Loucy (cell line): ENCODE results near the gene SMIM35.

Experiments used
- H2AFZ ChIP-seq: fragments of 200-600 bp; sonication (generic); 2 replicates; pipeline ENCODE4 v1.6.0; 2016; ENCODE audit warnings: antibody characterized with exemption, mild to moderate bottlenecking, low read length, moderate library complexity
- H3F3A ChIP-seq: fragments of 200-600 bp; 2 replicates; pipeline ENCODE4 v1.6.0; 2016; ENCODE audit warnings: antibody characterized with exemption, low read depth, mild to moderate bottlenecking
- H3K27me3 ChIP-seq: fragments of 200-600 bp; sonication (generic); 2 replicates; pipeline ENCODE4 v1.6.1; 2014; ENCODE audit warnings: low read length, mild to moderate bottlenecking; ENCODE audit not compliant: insufficient read depth, poor library complexity, severe bottlenecking
- H3K36me3 ChIP-seq: fragments of 200-600 bp; sonication (generic); 2 replicates; pipeline ENCODE4 v1.6.1; 2016; ENCODE audit warnings: low read length; ENCODE audit not compliant: insufficient read depth
- H3K4me1 ChIP-seq: fragments of 200-600 bp; sonication (generic); 2 replicates; pipeline ENCODE4 v1.5.1; 2014; ENCODE audit warnings: low read length, mild to moderate bottlenecking; ENCODE audit not compliant: insufficient read depth, poor library complexity, severe bottlenecking
- H3K4me2 ChIP-seq: fragments of 200-600 bp; sonication (generic); 2 replicates; pipeline ENCODE4 v1.6.0; 2014; ENCODE audit warnings: antibody characterized with exemption, low read length, low read depth, mild to moderate bottlenecking; ENCODE audit not compliant: poor library complexity, severe bottlenecking
- H3K4me3 ChIP-seq: fragments of 200-600 bp; sonication (generic); 2 replicates; pipeline ENCODE4 v1.5.1; 2014; ENCODE audit warnings: low read length, mild to moderate bottlenecking, mixed read lengths; ENCODE audit not compliant: poor library complexity, severe bottlenecking
- H3K79me2 ChIP-seq: fragments of 200-600 bp; sonication (generic); 2 replicates; pipeline ENCODE4 v1.6.1; 2014; ENCODE audit warnings: low read length; ENCODE audit not compliant: insufficient read depth
- H3K9ac ChIP-seq: fragments of 200-600 bp; sonication (generic); 2 replicates; pipeline ENCODE4 v1.6.0; 2014; ENCODE audit warnings: mild to moderate bottlenecking, low read depth, low read length, moderate library complexity; ENCODE audit not compliant: poor library complexity, severe bottlenecking
- H3K9me2 ChIP-seq: fragments of 200-600 bp; sonication (generic); replicated peaks from 2 replicates; pipeline ENCODE4 v1.6.1; 2016; ENCODE audit warnings: low read depth, low read length, mixed read lengths
- H3K9me3 ChIP-seq: fragments of 200-600 bp; sonication (generic); 2 replicates; pipeline ENCODE4 v1.6.1; 2014; ENCODE audit warnings: mild to moderate bottlenecking, antibody characterized with exemption, low read length, low read depth; ENCODE audit not compliant: insufficient read depth
- H4K20me1 ChIP-seq: fragments of 200-600 bp; sonication (generic); 2 replicates; pipeline ENCODE4 v1.6.0; 2014; ENCODE audit warnings: antibody characterized with exemption, low read length, mild to moderate bottlenecking; ENCODE audit not compliant: insufficient read depth, poor library complexity, severe bottlenecking
- EZH2phosphoT487 ChIP-seq: fragments of 200-600 bp; IDR thresholded peaks from 2 replicates; pipeline ENCODE4 v1.6.1; 2018; ENCODE audit warnings: antibody characterized with exemption, mild to moderate bottlenecking, moderate library complexity, borderline replicate concordance
- TF ChIP-seq, protein P1 (sequence below): fragments of 200-600 bp; sonication (generic); conservative IDR thresholded peaks from 2 replicates; pipeline ENCODE4 v1.5.1; 2014; ENCODE audit warnings: mild to moderate bottlenecking, antibody characterized with exemption, low read length

Gene SMIM35

GRCh38 chr11:118061586-118062125, 25.1 kb downstream of the SMIM35 start:
- Histone ChIP-seq H3K36me3 (no peaks in the 10 kb centered on the region), H3K9me3 (no peaks in the 10 kb centered on the region), H3K4me2 (no peak overlapping the region), H2AFZ (no peak overlapping the region), H3F3A (no peaks in the 10 kb centered on the region), H3K4me3 (no peak overlapping the region), H3K27me3 (no peaks in the 10 kb centered on the region), H3K9ac (no peak overlapping the region), H3K79me2 (no peaks in the 10 kb centered on the region), H4K20me1 (no peaks in the 10 kb centered on the region), H3K4me1 (no peaks in the 10 kb centered on the region), H3K9me2 (no peaks in the 10 kb centered on the region)
- no peak for TF ChIP-seq EZH2phosphoT487
- TF ChIP-seq, protein P1, sequence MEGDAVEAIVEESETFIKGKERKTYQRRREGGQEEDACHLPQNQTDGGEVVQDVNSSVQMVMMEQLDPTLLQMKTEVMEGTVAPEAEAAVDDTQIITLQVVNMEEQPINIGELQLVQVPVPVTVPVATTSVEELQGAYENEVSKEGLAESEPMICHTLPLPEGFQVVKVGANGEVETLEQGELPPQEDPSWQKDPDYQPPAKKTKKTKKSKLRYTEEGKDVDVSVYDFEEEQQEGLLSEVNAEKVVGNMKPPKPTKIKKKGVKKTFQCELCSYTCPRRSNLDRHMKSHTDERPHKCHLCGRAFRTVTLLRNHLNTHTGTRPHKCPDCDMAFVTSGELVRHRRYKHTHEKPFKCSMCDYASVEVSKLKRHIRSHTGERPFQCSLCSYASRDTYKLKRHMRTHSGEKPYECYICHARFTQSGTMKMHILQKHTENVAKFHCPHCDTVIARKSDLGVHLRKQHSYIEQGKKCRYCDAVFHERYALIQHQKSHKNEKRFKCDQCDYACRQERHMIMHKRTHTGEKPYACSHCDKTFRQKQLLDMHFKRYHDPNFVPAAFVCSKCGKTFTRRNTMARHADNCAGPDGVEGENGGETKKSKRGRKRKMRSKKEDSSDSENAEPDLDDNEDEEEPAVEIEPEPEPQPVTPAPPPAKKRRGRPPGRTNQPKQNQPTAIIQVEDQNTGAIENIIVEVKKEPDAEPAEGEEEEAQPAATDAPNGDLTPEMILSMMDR = no peak

- no peaks in the 10 kb centered on the region for H3K9me3 ChIP-seq
- no peaks in the 10 kb centered on the region for H3K79me2 ChIP-seq
- no peaks in the 10 kb centered on the region for H3F3A ChIP-seq
- H3K9me2 ChIP-seq = no peaks in the 10 kb centered on the region
- H2AFZ ChIP-seq = no peak overlapping the region
- no peaks in the 10 kb centered on the region for H4K20me1 ChIP-seq
- no peaks in the 10 kb centered on the region for H3K27me3 ChIP-seq
- no peaks in the 10 kb centered on the region for H3K4me1 ChIP-seq
- no peaks in the 10 kb centered on the region for H3K36me3 ChIP-seq
- no peak overlapping the region for H3K9ac ChIP-seq
- TF ChIP-seq, protein P1 = no peak
- TF ChIP-seq EZH2phosphoT487 = no peak
- H3K4me2 ChIP-seq = no peak overlapping the region
- H3K4me3 ChIP-seq = no peak overlapping the region
Measured at GRCh38 chr11:118060869-118061268, 25.9 kb downstream of the SMIM35 start.

DNA sequence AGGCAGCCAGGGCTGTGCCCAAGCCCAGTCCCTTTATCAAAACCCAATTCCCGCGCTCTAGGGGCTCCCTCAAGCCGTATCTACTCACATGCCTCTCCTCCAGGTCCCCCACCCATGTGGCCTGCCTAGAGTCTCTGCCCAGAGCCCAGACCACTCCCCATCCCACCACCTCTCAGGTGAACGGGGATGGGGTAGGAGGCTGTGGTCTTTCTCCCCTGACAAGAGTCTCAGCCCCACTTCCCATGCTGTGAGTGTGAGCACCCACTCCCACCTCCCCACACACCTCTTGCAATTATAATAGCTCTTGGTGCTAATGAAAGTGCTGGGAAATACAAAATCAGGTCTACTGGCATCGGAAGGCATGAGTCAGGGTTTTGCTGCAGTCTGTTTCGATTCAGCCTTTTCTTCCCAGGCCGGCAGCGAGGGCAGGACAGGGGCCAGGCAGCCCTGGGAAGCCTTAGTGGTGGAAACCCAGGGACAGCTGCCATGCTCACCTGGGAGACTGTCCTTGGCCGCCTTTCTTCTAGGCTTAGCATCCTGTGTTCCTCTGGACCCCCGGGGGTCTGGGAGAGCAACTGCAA, 26.6 kb downstream of the SMIM35 start:
- H3K4me1 ChIP-seq = no peaks in the 10 kb centered on the region
- no peak overlapping the region for H3K4me3 ChIP-seq
- no peaks in the 10 kb centered on the region for H3K79me2 ChIP-seq
- no peaks in the 10 kb centered on the region for H4K20me1 ChIP-seq
- H2AFZ ChIP-seq = no peak overlapping the region
- no peaks in the 10 kb centered on the region for H3K9me3 ChIP-seq
- TF ChIP-seq EZH2phosphoT487 = no peak
- TF ChIP-seq, protein P1 = no peak
- H3F3A ChIP-seq = no peaks in the 10 kb centered on the region
- no peaks in the 10 kb centered on the region for H3K9me2 ChIP-seq
- no peak overlapping the region for H3K9ac ChIP-seq
- H3K27me3 ChIP-seq = no peaks in the 10 kb centered on the region
- no peaks in the 10 kb centered on the region for H3K36me3 ChIP-seq
- no peak overlapping the region for H3K4me2 ChIP-seq
